Limb (tissue), 2 donors: Measurements from ENCODE around the gene CSN3.
"Not testable (repeated sequence)": the region's sequence is repeated elsewhere in the genome, so short reads cannot be mapped to it uniquely, and the experiment has no call there.

ENCODE experiments used
- DNase-seq, 2 donors: peaks; one replicate each; pipeline ENCODE4 v3.0.0-alpha.2; 2016; ENCODE audit errors: extremely low spot score in 2 of 2

The CSN3 gene, protein sequence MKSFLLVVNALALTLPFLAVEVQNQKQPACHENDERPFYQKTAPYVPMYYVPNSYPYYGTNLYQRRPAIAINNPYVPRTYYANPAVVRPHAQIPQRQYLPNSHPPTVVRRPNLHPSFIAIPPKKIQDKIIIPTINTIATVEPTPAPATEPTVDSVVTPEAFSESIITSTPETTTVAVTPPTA

DNA sequence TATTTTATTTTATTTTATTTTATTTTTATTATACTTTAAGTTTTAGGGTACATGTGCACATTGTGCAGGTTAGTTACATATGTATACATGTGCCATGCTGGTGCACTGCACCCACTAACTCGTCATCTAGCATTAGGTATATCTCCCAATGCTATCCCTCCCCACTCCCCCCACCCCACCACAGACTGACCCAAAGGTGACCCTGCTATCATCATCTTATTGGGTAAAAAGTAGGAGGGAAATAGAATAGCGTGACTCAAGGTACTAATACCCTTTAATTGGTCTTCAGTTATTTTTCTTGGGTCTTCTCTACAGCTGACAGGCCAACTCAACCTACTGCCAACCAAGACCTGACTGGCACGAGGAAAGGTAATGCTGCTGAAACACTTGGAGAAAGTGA is at the start of gene CSN3:
CSN3 (plus strand) TSS at position 301 of the 400 bp plus-strand sequence. CDS start 2,223 bp downstream, outside the sequence.
- not testable (repeated sequence) for DNase-seq

DNA sequence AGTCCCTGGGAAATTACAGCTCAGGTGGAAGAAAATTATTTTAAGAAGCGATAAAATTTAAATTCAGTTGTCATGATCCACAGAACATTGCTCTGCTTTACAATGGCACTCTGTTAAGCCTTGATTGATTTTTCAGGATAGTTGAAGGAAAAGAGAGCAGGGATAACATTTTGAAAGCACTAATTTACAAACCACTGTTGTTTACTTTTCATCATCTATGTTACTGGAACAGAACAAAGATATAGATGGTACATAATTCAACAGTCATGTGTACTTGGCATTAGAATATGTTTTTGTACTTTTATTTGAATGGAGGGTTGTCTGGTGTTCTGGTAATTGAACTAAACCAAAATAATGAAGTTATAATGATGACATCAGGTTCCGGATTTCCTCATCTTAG is 49.5 kb upstream of the CSN3 start:
- no peak for DNase-seq

DNA sequence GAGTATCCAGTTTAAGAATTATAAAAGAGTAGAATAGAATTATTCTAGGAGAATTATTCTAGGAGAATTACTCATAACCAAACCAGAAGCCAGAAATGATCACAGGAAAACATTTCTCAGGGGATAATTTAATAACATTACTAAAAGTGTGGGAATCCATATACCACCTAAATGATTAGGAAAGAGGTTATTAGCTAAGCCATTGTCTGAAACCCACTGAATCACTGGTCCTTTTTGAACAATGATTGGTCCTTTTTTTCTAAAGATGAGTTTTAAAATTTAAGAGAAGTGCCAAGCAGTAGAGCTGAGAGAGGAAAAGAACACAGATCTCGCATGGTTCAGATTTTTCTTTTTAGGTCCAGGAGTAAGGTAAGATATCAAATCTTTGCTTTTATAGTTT is 47.0 kb upstream of the CSN3 start, which contains the start of gene ODAM:
ODAM (plus strand) TSS at position 301 of the 400 bp plus-strand sequence. CDS start 819 bp downstream, outside the sequence.
- no peak for DNase-seq

DNA sequence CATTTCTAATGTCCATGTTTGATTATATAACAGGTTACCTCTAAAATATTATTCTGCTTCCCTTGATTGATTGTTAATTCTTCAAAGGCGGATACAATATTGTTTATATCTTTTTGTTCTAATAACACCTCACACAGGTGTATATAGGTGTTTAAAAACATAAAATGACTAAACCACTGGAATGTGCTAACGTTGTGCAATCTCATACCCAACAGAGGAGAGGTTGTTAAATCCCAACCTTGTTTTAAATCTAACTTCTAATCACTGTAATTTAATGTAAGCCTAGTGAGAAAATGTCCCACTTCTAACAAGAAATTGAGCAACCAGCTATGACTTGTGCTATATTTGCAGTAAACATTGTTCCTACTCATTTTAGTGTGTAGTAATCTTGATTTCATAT is 45.5 kb upstream of the CSN3 start:
- no peak for DNase-seq

DNA sequence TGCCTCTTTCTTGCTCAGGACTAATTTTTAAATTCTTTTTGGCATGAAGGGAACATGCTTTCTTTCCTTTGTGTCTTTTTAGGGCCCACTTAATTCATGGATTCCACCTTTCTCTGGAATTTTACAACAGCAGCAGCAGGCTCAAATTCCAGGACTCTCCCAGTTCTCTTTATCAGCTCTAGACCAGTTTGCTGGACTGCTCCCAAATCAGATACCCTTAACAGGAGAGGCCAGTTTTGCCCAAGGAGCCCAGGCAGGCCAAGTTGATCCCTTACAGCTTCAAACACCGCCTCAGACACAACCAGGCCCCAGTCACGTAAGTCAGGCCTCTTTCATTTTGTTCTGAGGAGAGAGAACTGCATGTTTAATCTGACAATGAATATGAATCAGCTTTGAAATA is 44.6 kb upstream of the CSN3 start:
- no peak for DNase-seq

DNA sequence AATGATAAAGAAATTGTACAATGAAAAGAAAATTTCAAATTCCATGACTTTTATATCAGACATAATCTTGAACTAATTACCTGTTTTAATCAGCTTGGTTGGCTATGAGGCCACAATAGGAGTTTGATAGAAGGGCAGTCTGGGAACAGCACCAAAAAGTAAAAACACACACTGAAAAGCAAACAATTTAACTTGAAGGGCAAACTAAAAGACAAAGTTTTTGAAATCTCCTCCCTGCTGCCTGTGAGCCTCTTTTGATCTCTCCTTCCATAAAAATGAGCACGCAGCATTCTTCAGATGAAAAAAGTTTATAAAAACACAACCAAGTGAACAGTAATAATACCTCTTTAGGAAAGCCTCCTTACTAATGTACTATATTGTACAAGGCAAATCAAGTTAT is 38.8 kb upstream of the CSN3 start:
- DNase-seq = no peak

DNA sequence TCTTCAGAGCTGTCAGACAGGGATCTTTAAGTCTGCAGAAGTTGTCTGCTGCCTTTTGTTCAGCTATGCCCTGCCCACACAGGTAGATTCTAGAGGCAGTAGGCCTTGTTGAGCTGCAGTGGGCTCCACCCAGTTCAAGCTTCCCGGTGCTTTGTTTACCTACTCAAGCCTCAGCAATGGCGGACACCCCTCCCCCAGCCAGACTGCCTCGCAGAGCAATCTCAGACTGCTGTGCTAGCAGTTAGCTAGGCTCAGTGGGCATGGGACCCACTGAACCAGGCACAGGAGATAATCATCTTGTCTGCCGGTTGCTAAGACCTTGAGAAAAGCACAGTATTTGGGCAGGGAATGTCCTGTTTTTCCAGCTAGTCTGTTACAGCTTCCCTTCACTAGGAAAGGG is 29.6 kb upstream of the CSN3 start:
- not testable (repeated sequence) for DNase-seq

DNA sequence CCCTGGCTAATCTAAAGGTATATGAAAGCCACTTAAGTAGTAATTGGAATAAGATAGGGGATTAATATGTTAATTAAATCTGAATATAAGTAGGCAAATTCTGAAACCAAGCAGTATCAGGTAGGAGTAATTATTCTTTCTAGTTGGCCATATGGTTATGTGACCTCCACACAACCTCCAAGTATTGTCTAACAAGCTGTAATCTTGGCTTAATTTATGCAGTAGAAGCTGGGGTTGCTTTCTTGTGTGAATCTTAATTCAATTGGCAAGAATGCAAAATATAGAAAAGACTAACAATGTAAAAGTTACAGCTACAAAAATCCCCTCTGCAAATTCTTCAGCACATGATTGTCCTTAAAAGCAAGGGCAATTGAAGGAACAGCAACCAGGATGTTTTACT is 26.3 kb upstream of the CSN3 start:
- not testable (repeated sequence) for DNase-seq

DNA sequence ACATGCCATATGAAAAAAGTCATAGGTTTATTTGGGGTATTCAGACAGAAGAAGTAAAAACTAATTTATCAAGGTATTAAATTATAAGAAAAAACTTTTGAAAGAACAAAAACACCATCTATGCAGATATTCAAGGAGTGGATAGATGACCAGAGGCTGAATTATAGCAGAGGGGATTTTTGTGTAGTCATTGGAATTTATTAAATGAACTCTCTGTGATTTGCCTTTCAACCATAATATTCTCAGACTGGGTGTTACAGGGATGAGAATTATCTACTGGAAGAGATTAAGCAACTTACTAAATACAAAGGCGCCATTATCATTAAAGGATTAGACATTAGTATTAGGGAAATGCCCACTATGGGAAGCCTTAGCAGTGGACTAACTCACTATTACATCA is 25.8 kb upstream of the CSN3 start:
- not testable (repeated sequence) for DNase-seq

DNA sequence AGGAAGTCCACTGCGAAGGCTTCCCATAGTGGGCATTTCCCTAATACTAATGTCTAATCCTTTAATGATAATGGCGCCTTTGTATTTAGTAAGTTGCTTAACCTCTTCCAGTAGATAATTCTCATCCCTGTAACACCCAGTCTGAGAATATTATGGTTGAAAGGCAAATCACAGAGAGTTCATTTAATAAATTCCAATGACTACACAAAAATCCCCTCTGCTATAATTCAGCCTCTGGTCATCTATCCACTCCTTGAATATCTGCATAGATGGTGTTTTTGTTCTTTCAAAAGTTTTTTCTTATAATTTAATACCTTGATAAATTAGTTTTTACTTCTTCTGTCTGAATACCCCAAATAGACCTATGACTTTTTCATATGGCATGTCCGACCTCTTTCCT is 21.0 kb upstream of the CSN3 start:
- DNase-seq = not testable (repeated sequence)

DNA sequence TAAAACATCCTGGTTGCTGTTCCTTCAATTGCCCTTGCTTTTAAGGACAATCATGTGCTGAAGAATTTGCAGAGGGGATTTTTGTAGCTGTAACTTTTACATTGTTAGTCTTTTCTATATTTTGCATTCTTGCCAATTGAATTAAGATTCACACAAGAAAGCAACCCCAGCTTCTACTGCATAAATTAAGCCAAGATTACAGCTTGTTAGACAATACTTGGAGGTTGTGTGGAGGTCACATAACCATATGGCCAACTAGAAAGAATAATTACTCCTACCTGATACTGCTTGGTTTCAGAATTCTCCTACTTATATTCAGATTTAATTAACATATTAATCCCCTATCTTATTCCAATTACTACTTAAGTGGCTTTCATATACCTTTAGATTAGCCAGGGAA is 20.6 kb upstream of the CSN3 start:
- not testable (repeated sequence) for DNase-seq

DNA sequence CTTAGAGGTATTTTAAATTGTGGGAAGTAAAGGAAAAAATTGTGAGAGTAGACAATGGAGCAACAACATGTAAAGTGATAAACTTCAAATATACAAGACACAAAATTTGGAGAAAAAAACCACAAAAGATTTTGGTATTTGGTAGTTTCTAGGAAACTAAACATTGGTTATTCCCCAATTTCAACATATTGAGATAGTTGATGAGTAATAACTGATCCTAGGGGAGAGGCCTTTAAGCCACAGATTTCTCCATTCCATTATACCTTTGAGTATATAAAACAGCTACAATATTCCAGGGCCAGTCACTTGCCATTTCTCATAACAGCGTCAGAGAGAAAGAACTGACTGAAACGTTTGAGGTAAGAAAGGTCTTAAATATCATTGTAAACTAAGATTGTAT is 16.6 kb upstream of the CSN3 start, which contains the start of gene FDCSP:
FDCSP (plus strand) TSS at position 301 of the 400 bp plus-strand sequence. CDS start 5,071 bp downstream, outside the sequence.
- DNase-seq = no peak

DNA sequence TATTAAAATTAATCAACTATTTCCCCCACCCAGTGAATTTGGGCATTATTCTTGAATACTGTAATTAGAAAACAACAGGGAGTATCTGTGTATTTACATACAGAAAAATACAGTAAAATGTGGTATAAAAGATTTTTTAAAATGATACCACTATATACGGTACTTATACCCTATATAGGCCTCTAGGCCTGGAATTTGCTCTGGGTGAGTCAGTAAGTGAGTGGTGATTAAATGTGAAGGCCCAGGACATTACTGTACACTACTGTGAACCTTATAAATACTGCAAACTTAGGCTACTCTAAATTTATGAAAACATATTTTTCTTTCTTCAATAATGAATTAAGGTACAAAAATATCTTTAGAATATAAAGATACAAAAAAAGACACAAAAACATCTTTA is 6.3 kb upstream of the CSN3 start:
- no peak for DNase-seq

DNA sequence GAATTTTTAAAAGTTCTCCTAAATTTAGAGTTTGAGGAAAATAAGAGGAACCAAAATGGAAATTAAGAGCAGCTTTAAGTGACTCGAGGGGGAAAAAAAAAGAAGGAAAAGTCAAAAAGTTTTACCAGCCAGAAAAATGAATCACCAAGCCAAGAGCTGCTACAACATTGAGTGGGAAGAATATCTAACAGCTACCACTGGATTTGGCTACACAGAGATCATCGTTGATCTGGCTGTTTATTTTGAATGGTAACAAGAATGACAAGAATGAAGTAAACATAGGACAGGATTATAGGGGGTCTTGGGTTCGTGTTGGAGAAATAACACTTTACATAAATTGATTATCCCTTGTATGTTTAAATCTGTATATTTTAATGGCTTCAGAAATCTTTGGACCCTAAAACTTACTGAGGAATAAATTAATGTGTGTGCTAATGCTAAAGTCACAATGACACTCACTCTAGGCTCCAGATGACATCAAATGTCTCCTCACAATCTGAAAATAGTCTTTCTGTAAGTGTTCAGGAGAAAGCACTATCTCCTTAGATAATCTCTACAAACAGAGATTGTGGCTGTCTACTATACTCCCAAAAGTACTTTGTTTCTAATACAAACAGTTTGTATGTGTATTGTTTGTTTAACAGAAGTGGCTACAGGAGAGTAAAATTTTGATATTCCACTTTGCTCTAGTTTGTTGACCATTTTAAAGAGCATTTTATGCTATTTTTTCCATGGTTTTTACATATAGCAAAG is 3.1 kb upstream of the CSN3 start:
- DNase-seq = no peak

DNA sequence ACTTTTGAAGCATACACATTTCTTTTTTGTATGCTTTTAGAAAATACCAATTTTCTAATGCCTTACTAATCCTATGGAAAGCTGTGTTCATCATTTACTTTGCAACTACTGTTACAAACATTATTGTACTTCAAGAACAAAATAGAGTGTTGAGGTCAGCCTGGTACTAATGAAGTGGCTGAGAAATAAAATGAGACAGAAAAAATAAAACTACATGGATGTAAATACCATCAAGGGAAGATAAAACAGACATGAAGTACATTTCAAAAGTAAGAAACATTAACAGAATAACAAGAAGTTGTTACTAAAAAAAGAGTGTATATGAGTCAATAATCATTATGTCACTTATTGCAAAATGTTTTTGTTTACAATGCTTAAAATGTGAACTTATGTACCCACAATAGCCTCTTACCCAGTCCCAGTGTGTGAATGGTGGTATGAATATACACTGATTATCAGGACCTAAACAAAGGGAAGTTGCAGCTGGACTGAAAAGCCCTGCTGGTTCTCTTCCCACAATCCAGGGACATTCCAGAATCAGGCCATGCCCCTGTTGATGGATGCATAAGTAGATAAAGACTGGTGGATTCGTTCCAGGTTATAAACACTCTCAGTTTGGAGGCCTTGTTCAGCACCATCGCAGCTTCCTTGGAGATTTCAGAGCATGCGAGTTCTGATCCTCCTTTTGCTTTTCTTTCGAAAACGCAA is 2.4 kb upstream of the CSN3 start:
- no peak for DNase-seq

DNA sequence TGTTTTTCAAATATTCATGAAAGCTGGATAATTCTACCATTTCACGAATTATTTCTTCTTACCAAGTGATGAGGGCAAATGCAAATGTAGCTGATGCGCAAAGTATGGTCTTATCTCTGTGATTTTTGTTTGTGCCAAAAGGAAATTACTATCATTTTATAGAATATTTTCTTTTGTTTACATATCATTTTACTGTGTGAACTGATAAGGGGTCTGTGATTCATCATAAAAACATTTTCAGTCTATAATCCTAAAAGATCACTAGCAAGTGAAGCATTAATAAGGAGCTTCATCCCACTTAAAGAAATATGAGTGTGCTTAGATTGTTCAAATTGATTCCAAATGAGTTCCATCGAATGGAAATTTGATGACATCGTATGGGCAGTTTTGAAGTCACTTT is 694 bp downstream of the CSN3 start:
- no peak for DNase-seq

DNA sequence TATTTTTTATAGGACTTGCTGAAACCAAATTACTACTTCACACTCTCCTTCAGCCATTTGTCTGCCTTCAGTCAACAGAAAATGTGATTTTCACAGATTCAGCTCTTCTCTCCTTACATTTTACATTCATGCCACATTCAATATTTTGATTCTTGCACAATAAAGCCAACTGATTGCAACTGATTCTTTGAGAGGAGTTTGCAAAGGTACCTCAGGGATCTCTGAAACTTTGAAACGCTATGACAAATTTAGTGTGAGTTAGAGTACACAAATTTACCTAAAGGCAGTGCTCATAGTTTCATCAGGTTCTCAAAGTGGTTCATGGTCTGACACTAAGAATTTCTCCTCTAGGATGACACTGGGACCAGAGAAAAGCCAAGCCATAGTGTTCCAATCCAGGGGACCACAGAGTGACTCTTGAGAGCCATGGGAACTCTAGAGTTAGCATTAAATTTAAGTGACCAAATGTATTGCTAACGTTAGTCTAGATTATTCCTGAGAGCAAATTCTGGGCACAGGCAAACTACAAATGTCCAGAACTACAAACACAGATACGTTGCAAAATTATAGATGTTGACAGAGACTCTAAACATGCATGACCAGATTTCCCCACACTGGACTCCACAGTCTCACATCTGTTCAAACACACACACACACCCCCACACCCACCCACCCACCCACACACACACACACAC is 9.0 kb downstream of the CSN3 start:
- DNase-seq = no peak

DNA sequence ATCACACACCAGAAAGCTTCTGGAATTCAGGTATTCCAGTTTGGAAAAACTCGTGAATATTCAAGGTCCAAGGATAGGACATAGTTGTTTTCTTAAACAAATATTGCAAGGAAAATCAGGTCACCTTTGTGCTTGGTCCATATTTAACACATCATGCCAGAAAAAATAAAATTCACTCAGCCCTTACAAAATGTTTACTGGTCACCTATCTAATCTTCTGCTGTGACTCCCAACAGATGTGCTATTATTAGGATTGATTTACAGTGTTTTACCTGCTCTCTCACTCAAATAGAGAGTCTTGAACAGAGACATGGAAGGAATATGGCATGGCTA is 9.5 kb downstream of the CSN3 start:
- DNase-seq = no peak

DNA sequence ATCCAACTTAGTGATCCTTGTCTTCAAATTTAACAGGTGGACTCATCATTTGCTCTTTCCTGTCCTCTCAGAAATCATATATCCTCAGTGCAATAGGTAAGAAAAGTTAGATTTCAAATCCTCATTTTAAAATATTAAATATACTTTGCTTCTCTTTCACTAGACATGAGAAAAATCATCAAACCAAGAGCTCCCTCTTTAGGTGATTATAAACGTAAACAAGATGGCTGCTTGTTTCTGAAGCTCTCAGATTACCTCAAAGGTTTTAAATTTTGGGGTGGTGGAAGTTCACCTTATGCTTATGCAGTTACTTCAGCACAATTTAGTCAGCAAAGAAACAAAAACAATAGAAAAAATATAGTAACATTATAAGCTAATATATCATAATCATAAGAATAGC is 27.3 kb downstream of the CSN3 start:
- DNase-seq = no peak

DNA sequence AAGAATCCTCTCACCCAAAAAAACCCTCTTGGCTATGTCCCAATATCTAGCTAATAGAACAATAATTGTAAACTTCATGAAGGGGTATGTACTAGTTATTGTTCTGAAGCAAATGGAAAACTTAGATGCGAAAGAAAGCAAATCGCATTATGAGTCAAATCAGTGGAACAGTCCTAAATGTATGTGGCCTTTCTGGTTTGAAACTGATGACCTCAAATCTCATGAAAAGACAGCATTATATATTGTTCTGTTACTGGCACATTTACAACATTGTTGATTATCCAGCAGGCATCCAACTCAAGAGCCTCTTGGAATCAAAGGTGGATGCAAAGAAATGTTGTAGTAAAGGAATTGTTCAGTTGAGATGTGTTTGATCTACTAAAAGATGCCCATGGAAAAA is 34.7 kb downstream of the CSN3 start:
- DNase-seq = no peak

DNA sequence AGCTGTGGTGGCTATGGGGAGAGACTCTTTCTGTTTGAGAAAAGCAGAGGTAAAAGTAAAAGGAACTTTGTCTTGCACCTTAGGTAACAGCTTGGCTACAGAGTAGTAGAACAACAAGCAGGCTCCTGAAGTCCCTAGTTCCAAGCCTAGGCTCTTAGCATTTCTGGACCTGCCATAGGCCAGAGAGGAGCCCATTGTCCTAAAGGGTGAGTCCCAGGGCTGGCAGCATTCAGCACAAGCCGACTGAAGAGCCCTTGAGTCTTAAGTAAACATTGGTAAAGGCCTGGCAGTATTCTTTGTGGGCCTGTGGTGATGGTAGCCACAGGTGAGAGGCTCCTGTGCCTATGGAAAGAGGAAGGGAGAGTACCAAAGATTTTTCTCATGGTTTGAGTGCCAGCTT is 38.2 kb downstream of the CSN3 start:
- DNase-seq = no peak

DNA sequence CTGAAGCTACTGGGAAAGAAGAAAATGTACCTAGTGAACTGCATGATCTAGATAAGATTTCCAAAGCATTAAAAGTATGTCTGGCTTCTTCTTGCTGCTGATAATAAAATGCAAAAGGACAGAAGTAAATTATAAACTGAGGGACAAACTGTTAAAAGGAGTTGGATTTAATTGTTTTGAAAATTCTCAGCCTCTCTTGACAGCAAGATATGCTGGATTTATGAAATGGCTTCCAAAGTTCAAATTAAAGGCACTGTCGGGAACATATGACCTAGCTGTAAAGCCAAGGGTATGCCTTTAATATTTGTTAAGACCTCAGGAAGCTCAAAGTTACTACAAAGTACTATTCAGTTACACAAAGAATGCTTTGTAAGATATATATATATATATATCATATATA is 46.3 kb downstream of the CSN3 start:
- no peak for DNase-seq
